GM18507 (cell line): Measurements from ENCODE around the gene BBLN.

Source experiments
- DNase-seq: peaks from one replicate; pipeline ENCODE4 v3.0.0; 2011; ENCODE audit warnings: low read depth; ENCODE audit not compliant: insufficient read length; ENCODE audit errors: extremely low spot score
- FAIRE-seq: peaks from 2 replicates; lab custom pipeline; 2011; peaks lifted over from hg19 to GRCh38; lab: Jason Lieb, UNC

BBLN gene

DNA sequence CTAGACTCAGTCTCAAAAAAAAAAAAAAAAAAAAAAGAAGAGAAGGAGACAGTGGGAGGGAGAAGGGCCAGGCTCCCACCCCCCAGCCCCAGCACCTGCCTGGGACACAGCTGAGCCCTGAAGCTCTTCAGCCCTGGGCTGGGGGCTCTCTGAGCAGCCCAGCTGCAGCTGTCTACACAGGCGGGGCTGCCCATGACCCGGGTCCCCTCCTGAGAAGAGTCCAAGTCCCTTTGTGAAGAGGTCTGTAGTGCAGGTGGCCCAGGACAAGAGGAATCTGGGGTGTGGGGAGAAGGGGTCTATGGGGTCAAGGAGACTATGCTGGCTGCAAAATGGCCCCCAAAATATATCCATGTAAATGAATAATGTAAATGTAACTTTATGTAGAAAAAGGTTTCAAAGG lies 17.5 kb upstream of the BBLN start:
- DNase-seq (no peak), FAIRE-seq (no peak)

DNA sequence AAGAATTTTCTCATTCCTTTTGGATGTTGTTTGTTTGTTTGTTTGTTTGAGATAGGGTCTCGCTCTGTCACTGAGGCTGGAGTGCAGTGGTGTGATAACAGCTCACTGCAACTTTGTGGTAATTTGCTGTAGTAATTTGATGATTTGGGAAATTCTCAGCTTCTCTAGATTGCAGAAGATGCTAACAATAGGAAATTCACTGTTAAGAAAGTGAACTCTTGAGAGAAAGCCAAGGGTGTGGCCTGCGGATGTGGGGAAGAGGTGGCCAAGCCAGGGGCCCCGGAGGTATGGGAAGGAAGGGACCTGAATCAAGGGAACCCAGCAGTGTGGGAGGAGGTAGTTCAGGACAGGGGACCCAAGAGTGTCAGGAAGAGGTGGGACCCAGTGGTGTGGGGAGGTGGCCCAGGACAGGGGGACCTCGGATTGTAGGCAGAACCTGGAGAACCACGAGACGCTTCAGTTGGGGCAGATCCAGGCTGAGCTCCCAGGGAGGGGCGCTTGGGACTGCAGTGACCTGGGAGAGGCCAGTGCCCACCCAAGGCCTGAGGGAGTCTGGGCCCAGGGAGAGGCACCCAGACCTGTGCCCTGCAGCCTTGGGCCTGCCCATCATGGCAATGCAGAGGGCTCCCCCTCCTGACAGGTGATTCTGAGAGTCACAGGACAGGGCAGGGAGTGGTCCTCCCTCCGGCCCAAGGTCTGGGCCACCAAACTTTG lies 16.4 kb upstream of the BBLN start:
- no peak for DNase-seq
- no peak for FAIRE-seq

DNA sequence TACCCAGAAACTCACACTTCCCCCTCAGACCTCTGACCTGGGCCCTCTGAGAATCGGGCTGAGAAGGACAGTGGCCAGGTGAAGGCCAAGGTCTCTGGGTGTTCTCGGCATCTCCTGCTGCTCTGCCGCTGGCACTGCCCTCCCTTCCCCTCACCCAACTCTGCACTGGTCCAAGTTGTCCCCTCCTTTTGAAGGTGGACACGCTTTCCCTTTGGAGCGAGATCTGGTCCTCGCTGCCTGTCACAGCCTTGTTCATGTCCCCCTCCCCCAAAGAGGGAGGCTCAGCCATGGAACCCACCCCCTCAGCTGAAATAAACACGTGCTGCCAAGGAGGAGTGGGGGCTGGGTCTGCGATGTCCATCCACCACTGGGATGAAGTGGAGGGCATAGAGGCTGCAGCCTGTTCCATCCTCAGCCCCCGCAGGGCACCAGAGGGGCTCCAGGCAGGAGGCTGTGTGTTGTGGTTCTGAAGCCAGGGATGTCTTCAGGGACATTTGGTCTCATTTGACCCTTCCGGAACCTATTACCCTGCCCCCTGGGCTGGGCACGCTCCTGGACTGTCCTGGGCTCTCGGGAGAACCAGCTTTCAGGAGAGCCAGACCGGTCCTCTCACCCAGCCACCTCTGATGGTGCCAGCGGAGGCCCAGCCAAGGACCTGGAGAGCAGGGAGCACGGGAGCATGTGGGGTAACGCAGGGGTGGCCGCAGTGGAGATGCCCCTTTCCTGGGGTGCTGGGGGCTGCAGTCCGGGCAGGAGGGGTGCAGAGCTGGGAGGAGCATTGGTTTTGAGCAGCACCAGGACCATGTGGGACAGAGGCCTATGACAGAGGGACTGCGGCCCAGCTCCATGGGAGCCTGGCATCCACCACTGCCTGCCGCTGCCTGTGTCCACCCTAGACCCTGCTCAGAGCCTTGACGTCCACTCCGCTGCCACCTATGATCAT lies 15.6 kb upstream of the BBLN start:
- DNase-seq (no peak), FAIRE-seq (no peak)

DNA sequence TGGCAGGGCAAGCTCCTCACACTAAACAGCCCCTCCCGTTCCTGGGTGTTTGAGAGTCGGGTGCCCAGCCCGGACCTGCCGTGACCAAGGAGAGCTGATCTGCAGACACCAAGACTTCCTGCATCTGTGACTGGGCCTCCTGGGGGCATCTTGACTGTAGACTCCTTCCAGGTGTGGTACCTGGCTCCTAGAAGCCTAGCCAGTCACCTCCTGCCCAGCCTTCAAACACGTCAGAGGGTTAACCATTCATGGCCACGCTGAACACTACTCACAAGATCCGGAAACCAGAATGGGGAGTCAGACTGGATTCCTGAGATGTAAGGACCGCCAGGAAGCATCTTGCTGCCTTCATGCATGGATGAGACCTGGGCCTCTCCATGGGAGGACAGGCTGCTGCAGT lies 14.5 kb upstream of the BBLN start:
- DNase-seq (no peak), FAIRE-seq (no peak)

DNA sequence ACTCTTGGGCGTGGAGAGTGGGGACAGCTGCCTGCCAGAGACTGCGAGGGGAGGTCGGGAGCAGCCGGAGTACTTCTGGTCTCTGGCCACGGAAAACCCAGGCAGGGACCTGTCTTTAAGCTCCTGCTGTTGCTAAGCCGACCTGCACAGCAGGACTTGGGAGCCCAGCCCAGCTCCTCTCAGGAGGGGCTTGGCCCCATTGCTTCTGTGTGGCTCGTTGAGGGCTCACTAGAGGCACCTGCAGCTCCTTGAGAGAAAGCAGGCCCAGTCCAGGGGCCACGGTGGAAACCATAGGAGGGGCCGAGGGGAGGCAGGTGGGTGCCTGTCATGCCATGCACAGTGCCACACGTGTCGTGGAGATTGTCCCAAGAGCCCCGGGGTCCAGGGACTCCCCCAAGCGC lies 14.1 kb upstream of the BBLN start:
- no peak for DNase-seq
- no peak for FAIRE-seq

DNA sequence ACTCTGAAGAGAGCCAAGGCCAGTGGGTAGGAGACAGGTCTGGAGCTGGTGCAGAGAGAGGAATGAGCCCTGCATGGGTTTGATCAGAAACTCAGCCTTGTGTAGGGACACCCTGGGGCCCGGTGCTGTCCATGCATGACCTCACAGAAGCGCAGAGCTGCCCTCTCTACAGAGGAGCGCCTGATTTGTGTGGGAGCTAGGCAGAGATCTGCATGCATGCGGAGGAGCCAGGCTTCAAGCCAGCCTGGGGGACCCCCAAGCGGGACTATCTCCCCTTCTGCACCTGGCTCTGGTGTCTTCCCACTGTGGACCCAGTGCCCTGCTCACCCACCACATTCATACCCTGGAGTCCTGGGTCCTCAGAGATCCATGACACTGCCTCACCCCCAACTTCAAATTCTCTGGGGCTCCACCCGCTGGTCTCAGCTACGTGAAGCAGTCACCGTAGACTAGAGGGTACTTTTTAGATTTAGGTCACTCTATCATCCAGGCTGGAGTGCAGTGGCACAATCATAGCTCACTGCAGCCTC lies 13.4 kb upstream of the BBLN start:
- FAIRE-seq: no peak
- DNase-seq: no peak

DNA sequence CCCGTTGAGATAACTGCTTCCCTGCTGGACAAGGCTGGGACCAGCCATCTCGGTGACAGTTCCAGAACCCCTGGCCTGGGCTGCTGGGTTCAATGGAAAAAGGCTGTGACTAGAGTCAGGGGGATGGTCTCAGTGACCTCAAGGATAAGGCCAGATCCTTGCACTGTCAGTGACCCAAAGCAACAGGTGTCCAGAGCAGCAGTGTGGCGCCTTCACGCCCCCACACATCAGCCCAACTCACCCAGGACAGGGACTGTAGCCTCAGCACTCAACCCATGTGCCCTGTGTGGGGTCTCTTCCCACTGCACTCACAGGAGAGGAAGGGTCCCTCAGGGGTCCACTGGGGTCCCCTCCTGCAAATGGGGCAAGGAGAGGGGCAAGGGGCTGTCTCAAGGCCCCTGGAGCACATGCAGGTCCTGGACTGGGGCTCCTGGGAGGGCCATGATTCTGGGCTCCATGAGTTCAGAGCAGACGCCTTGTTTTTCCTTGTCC lies 11.5 kb upstream of the BBLN start:
- DNase-seq (no peak), FAIRE-seq (no peak)

DNA sequence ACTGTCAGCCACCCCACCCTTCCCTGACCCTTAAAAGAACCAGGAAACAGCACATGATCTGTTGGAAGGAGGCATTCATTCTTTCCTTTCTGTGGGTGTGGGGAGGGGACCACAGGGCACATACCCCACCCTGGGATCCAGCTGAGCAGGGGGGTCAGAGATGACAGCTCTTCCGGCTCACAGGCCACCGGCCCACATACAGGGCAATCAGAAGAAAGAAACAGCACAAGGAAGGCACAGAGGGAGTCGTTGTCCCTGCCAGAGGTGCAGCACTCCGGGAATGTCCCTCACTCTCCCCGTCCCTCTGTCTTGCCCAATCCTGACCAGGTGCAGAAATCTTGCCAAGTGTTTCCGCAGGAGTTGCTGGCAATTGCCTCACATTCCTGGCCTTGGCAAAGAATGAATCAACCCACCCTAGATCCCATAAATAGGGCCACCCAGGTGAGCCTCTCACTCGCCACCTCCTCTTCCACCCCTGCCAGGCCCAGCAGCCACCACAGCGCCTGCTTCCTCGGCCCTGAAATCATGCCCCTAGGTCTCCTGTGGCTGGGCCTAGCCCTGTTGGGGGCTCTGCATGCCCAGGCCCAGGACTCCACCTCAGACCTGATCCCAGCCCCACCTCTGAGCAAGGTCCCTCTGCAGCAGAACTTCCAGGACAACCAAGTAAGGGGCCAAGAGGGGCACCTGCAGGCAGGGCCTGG lies 10.9 kb upstream of the BBLN start, which contains the start of gene LCN2:
TSS of gene LCN2 (plus strand) at position 453 of the 701 bp plus-strand sequence. CDS start at position 526, 73 bp downstream.
- DNase-seq: no peak

DNA sequence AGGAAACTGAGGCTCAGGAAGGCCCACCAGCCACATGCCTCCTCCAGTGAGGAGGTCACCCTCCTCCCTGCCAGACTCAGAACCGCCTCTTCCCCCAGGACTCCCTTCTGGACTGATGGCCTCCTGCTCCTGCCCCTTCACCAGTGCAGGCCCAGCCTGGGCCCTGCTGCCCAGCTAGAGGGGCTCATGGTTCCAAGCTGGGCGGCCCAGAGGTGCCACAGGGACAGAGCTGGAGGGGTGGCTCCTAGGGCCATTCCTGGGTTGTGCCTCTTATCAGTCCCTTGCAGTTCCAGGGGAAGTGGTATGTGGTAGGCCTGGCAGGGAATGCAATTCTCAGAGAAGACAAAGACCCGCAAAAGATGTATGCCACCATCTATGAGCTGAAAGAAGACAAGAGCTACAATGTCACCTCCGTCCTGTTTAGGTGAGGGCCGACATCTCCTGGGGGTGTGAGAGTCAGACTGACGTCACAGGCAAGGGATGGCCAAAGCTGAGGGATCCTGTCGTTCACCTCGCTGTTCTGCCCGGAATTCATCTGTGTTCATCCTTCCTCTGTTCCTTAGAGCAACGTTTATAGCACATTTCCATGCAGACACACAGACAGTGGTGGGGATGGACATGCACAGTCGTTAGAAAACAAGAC lies 10.0 kb upstream of the BBLN start:
- no peak for FAIRE-seq
- no peak for DNase-seq

More for the DNA sequence above, 10.9 kb upstream of the BBLN start, which contains the start of gene LCN2:
- FAIRE-seq: no peak

DNA sequence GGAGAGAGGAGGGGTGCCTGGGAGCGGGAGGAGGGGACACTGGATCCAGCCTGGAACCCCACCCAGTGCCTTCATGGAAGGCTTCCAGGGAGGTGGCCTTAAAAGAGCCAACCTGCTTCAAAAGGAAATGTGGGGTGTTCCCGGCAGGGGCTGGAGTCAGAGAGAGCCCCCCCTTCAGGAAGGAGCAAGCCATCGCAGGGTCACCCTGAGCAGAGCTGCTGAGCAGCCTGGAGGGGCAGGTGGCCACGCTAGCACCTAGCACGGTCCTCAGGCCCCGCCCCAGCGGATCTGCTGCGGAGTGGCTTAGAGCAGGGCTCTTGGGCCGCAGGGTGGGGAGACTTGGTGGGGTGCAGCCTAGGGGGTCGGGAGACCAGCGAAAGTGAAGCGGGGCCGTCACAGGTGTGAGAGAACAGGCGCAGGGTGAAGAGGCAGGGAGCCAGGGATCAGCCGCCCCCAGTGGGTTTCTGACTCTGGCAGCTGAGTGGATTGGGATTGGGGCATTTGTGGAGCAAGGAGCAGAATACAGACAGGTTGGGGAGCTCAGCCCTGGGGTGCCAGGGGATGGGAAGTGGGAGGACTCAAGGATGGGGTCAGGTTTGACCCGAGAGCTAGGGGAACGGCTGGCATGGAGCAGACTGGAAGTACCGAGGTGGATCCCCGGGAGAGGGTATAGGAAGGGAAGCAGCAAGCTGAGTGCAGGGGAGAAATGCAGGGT lies 9.3 kb upstream of the BBLN start:
- DNase-seq (no peak), FAIRE-seq (no peak)

DNA sequence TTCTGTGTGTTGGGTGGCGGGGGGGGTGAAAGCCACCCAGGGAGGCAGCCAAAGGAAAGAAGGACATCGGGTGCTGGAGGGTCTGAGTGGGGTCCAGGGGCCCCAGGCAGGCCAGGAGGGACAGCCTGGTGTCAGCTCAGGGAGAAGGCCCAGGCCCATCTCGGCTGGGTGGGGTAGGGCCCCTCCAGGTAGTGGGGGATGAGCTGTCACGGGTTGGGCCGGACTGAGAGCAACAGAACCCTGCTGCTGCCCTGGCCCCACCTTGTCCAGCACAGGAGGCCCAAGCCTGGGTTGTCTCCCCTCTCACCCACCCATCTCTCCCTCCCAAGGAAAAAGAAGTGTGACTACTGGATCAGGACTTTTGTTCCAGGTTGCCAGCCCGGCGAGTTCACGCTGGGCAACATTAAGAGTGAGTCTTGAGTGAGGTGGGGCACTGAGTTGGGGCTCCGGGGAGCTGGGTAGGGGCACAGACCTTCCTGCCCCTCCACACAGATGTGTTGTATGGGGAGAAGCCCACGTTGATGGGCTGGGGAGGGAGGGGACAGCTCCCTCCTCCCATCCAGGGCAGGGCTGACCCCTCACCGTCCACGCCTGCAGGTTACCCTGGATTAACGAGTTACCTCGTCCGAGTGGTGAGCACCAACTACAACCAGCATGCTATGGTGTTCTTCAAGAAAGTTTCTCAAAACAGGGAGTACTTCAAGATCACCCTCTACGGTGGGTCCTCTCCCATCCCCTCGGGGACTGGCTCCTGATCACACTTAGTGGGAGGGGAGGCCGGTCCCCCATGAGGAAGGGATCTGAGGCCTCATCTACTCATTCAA lies 8.5 kb upstream of the BBLN start:
- FAIRE-seq: no peak
- no peak for DNase-seq

DNA sequence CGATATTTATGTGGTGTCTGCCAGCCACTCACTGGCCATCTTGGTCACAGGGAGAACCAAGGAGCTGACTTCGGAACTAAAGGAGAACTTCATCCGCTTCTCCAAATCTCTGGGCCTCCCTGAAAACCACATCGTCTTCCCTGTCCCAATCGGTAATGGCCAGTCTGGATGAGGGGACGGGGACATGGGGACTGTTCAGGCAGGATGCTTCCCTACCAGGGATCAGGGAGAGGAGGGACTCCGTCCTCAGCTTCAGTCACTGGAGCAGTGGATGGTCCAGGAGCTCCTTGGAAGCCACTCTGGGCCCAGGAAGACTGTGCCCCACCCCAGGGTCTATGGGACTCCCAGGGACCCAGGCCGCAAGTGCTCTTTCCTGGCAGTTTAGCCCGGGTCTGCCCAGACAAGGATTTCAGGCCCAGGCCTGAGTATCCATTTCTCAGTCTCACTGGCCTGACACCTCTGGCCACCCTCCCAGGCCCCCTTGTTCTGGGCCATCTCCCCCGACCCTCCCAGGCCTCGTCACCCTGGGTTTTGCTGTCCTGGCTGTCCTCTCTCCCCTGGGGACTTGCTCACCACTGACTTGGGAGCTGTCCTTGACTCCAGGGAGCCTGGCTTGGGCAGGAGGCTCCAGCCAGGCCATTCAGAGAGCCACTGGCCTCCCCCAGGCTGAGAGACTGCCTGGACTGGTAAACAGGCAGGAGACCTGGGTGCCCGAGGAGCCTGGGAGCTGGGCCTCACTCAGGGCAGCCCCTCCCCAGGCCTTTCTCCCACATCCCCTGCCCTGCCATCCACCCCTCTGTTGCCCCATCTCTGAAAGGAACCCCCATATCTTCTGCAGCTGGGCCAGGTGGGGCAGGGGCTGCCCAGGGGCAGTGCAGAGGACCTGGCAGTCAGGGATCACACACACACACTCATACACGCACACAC lies 7.7 kb upstream of the BBLN start:
- DNase-seq: no peak
- no peak for FAIRE-seq

DNA sequence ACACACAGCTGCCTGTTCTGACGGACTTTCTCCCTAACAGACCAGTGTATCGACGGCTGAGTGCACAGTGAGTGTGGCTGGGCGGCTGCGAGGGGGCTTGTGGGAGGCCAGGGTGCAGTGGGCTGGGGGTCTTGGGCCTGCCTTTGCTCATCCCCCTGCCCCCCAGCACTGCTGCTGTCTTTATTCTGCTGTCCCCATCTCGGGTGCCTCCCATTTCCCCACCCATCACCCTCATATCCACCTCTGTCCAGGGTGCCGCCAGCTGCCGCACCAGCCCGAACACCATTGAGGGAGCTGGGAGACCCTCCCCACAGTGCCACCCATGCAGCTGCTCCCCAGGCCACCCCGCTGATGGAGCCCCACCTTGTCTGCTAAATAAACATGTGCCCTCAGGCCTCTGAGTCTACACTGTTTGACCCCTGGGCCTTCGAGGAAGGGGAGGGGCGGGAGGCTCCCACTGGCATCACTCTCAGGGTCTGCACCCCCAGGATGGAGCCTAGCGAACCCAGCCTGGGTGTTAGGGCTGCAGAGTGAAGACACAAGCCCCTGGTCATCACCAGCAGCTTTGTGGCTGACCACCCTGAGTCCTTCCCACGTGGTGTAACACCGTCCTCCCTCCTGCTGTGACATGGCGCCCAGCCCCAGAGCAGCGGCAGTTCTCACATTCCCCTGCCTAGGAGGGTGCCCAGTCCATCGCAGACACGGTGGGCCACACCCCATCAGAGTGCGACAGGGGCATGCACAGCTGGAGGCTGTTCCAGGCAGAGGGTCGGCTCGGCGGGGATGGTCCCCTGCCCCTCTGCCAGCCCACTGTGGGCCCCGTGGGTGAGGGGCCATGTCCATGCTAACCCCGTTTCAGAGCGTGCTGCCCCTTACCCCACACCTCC lies 6.8 kb upstream of the BBLN start:
- FAIRE-seq: no peak
- no peak for DNase-seq

DNA sequence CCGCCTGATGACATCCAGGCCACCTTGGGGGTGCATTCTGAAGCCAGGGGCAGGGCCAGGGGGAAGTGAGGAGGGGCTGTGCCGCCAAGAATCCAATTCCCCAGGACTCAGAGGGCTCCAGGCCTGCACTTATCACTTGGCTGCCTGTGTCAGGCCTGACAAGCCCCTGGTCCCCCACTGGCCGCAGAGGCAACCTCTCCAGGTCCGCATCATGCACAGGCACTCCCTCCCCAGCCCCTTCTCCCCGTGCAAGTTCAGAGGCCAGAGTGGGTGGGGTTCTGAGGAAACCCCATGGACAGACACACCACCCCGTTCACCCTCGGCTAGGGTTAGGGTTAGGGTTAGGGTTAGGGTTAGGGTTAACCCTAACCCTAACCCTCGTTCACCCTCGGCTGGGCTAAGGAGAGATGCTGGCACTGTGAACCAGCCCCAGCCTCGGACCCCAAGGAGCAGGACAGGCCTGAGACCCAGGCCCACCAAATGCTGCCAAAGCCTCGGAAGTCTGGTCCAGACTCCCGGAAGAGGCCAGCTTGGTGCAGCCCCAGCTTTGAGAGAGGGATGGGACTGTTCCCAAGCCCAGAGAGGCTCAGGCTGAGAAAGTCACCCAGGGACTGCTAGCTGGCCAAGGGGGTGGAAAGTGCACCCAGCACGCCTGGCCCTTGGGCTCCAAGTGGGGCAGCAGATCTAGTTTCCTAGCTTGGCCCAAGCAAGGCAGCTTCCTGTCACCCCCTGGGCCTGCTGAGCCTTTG lies 5.9 kb upstream of the BBLN start:
- FAIRE-seq (no peak), DNase-seq (no peak)
